ENCODE measurements around the gene GABRB3. TPM values are rescaled to one million over a fixed set of nuclear protein-coding genes. Genes with fewer than 3 reads are reported as not detected.

The GABRB3 gene
- total and polyA plus RNA-seq, 2 of the 8 experiments (the other 6 are each of a cell fraction or from before 2014, with no cell fraction given) = 98.8 to 163 TPM

DNA sequence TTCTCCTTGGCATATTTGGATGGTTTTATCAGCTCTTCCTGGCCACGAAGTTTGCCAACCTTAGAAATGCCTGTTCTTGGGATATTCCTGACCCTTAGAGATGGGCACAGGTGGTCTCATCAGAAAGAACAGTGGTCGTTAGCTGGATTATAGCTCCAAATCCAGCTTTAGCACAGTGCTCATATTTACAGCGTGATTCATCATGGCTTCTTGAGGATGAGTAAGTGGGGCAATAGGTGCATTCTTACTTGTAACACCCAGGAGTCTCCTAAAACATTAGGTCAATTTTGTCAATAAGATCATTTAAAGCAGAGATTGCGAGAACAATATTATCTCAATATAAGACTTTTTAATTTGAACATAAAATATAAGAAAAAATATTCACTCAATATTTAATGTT is 191.9 kb downstream of the GABRB3 start:
- H3K4me2 ChIP-seq (ENCODE audit: insufficient read depth in 1 of 2, low read depth in 2 of 2, low read length in 2 of 2) = no peak overlapping the region
- no peaks in the 10 kb centered on the region for H3K9me3 ChIP-seq (ENCODE audit: insufficient read depth in 2 of 2, low read depth in 1 of 2, low read length in 1 of 2)
- no peaks in the 10 kb centered on the region for H3K79me2 ChIP-seq (ENCODE audit: control insufficient read depth in 1 of 2, insufficient read depth in 2 of 2, low read length in 2 of 2)
- H2BK15ac ChIP-seq (ENCODE audit: low read length) = no peak overlapping the region
- H3K27me3 ChIP-seq (replicated peaks in 1 of 4; ENCODE audit: control insufficient read depth in 3 of 4, extremely low read depth in 1 of 4, insufficient read depth in 3 of 4, low read length in 3 of 4) = no peaks in the 10 kb centered on the region
- H3K18ac ChIP-seq (ENCODE audit: extremely low read depth, low read length) = no peak overlapping the region
- H3K27ac ChIP-seq (ENCODE audit: low read depth, low read length) = no peak overlapping the region
- H3K9ac ChIP-seq (replicated peaks in 1 of 4; ENCODE audit: extremely low read depth in 1 of 4, low read depth in 3 of 4, low read length in 3 of 4) = no peak overlapping the region
- H3K23me2 ChIP-seq (ENCODE audit: low read depth, low read length) = 0 out of 2 replicates have a peak, but pooled peaks cover 2% of the 10 kb centered on the region
- no peak overlapping the region for H3K14ac ChIP-seq (ENCODE audit: insufficient read length)
- ChIA-PET POLR2A (ENCODE audit: partially characterized antibody) (no interaction called here), CTCF (ENCODE audit: partially characterized antibody) (interaction anchor here (2.1 kb wide), 1 partner anchor 10 kb away, joined by 5 read pairs; no protein-coding TSS in a partner anchor)
- no peak overlapping the region for H3K4me3 ChIP-seq (ENCODE audit: extremely low read depth in 1 of 4, insufficient read depth in 2 of 4, low read depth in 3 of 4, low read length in 4 of 4)
- H2AK5ac ChIP-seq (ENCODE audit: low read depth, low read length) = no peak overlapping the region
- H3K23ac ChIP-seq (ENCODE audit: insufficient read length) = no peak overlapping the region
- H2BK5ac ChIP-seq (ENCODE audit: low read depth, low read length) = no peak overlapping the region
- H2BK120ac ChIP-seq (replicated peaks; ENCODE audit: low read depth, low read length) = no peak overlapping the region
- DNase-seq (ENCODE audit: low read depth in 1 of 2, low spot score in 2 of 2) (no peak), FAIRE-seq (no peak)
- TF ChIP-seq CBX8 (IDR thresholded peaks at IDR 0.05; ENCODE audit: borderline replicate concordance, low read depth, low read length) (no peak), POLR2A (IDR thresholded peaks at IDR 0.05; ENCODE audit: control extremely low read depth in 1 of 2, low read depth in 2 of 2, low read length in 2 of 2) (no peak), POLR2AphosphoS5 (IDR thresholded peaks at IDR 0.05; ENCODE audit: low read depth, low read length) (0 out of 2 replicates have a peak, but pooled peaks have one; percentile 6), RAD21 (IDR thresholded peaks at IDR 0.05 in 1 of 2, conservative IDR thresholded peaks at IDR 0.05 in 1 of 2; ENCODE audit: low read depth in 2 of 2, low read length in 2 of 2) (no peak)
- no peaks in the 10 kb centered on the region for H3K79me1 ChIP-seq (ENCODE audit: low read depth, low read length)
- peaks cover 8 to 52% (median 37%) of the 10 kb centered on the region in 4 experiments; a peak in 7 of 8 replicates for H3K36me3 ChIP-seq (ENCODE audit: control insufficient read depth in 2 of 4, insufficient read depth in 4 of 4, low read length in 3 of 4)
- peaks cover 0 to 3% of the 10 kb centered on the region in 2 experiments for H4K20me1 ChIP-seq (replicated peaks in 1 of 2; ENCODE audit: control insufficient read depth in 1 of 2, insufficient read depth in 2 of 2, low read length in 2 of 2)
- 69% methylated on average over 4 of the region's 4 CpGs; no CpG with 5 or more reads in 1 of the 2 experiments for WGBS, 2 experiments (ENCODE audit: extremely low coverage in 1 of 2, insufficient coverage in 1 of 2, insufficient read length in 1 of 2, insufficient replicate concordance in 2 of 2, low coverage in 1 of 2, low lambda C conversion rate in 2 of 2, missing lambda C conversion rate in 1 of 2)
- no peak overlapping the region for H3K56ac ChIP-seq (replicated peaks; ENCODE audit: insufficient read length, low read depth, low read length)
- H4K91ac ChIP-seq (replicated peaks; ENCODE audit: insufficient read length, low read length) = no peak overlapping the region
- H4K8ac ChIP-seq (ENCODE audit: extremely low read depth, insufficient read depth, low read length) = no peak overlapping the region
- H2BK12ac ChIP-seq (ENCODE audit: low read depth, low read length) = no peak overlapping the region
- H2BK20ac ChIP-seq (ENCODE audit: low read length) = no peak overlapping the region
- no peak overlapping the region for H3K4ac ChIP-seq (replicated peaks; ENCODE audit: insufficient read length, low read depth, low read length)
- H2AFZ ChIP-seq (ENCODE audit: low read length) = no peak overlapping the region
- H4K5ac ChIP-seq (ENCODE audit: insufficient read length, low read depth, low read length) = no peak overlapping the region
- peaks cover 0 to 2% (median 0%) of the 10 kb centered on the region in 4 experiments; a peak in 1 of 7 replicates for H3K4me1 ChIP-seq (replicated peaks in 1 of 4; ENCODE audit: control insufficient read depth in 3 of 4, insufficient read depth in 4 of 4, low read length in 3 of 4)

Measured in H1 (cell line).